ENCODE measurements around the gene GCGR. TPM values are rescaled to one million over a fixed set of nuclear protein-coding genes. Genes with fewer than 3 reads are reported as not detected.

GCGR gene
- total and polyA plus RNA-seq, 2 experiments from 2014 or later: 0.17 to 0.23 TPM

DNA sequence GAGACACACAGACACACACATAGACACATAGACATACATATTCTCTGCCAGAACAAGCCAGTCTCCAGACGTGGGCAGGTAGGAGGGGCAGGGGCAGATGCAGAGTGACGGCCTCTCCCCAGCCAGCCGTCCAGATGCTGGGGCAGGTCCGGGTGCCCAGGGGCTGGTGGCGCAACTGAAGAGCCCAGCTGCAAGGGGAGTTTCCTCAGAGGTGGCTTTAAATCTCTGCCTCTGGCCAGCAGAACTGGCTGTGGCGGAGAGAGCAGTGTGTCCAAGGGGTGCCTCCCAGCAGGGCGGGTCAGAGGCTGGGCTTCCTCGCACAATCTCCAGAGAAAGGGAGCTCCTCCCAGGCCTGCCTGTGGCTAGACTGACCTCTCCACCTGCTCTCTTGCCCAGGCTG lies 9.4 kb upstream of the GCGR start (continued):
- TF ChIP-seq, protein P1, sequence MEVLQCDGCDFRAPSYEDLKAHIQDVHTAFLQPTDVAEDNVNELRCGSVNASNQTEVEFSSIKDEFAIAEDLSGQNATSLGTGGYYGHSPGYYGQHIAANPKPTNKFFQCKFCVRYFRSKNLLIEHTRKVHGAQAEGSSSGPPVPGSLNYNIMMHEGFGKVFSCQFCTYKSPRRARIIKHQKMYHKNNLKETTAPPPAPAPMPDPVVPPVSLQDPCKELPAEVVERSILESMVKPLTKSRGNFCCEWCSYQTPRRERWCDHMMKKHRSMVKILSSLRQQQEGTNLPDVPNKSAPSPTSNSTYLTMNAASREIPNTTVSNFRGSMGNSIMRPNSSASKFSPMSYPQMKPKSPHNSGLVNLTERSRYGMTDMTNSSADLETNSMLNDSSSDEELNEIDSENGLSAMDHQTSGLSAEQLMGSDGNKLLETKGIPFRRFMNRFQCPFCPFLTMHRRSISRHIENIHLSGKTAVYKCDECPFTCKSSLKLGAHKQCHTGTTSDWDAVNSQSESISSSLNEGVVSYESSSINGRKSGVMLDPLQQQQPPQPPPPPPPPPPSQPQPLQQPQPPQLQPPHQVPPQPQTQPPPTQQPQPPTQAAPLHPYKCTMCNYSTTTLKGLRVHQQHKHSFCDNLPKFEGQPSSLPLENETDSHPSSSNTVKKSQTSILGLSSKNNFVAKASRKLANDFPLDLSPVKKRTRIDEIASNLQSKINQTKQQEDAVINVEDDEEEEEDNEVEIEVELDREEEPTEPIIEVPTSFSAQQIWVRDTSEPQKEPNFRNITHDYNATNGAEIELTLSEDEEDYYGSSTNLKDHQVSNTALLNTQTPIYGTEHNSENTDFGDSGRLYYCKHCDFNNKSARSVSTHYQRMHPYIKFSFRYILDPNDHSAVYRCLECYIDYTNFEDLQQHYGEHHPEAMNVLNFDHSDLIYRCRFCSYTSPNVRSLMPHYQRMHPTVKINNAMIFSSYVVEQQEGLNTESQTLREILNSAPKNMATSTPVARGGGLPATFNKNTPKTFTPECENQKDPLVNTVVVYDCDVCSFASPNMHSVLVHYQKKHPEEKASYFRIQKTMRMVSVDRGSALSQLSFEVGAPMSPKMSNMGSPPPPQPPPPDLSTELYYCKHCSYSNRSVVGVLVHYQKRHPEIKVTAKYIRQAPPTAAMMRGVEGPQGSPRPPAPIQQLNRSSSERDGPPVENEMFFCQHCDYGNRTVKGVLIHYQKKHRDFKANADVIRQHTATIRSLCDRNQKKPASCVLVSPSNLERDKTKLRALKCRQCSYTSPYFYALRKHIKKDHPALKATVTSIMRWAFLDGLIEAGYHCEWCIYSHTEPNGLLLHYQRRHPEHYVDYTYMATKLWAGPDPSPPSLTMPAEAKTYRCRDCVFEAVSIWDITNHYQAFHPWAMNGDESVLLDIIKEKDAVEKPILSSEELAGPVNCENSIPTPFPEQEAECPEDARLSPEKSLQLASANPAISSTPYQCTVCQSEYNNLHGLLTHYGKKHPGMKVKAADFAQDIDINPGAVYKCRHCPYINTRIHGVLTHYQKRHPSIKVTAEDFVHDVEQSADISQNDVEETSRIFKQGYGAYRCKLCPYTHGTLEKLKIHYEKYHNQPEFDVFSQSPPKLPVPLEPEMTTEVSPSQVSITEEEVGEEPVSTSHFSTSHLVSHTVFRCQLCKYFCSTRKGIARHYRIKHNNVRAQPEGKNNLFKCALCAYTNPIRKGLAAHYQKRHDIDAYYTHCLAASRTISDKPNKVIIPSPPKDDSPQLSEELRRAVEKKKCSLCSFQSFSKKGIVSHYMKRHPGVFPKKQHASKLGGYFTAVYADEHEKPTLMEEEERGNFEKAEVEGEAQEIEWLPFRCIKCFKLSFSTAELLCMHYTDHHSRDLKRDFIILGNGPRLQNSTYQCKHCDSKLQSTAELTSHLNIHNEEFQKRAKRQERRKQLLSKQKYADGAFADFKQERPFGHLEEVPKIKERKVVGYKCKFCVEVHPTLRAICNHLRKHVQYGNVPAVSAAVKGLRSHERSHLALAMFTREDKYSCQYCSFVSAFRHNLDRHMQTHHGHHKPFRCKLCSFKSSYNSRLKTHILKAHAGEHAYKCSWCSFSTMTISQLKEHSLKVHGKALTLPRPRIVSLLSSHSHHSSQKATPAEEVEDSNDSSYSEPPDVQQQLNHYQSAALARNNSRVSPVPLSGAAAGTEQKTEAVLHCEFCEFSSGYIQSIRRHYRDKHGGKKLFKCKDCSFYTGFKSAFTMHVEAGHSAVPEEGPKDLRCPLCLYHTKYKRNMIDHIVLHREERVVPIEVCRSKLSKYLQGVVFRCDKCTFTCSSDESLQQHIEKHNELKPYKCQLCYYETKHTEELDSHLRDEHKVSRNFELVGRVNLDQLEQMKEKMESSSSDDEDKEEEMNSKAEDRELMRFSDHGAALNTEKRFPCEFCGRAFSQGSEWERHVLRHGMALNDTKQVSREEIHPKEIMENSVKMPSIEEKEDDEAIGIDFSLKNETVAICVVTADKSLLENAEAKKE (CRISPR knock-in tag; IDR thresholded peaks at IDR 0.05): no peak
- no peak for TF ChIP-seq JUNB (IDR thresholded peaks at IDR 0.05; ENCODE audit: unreplicated experiment)
- no peak for TF ChIP-seq EZH2phosphoT487 (IDR thresholded peaks at IDR 0.05; ENCODE audit: unreplicated experiment)
- no peak for TF ChIP-seq POLR2AphosphoS5 (IDR thresholded peaks at IDR 0.05; ENCODE audit: low read depth)
- no peak for TF ChIP-seq NANOG (IDR thresholded peaks at IDR 0.05; ENCODE audit: borderline replicate concordance)

DNA sequence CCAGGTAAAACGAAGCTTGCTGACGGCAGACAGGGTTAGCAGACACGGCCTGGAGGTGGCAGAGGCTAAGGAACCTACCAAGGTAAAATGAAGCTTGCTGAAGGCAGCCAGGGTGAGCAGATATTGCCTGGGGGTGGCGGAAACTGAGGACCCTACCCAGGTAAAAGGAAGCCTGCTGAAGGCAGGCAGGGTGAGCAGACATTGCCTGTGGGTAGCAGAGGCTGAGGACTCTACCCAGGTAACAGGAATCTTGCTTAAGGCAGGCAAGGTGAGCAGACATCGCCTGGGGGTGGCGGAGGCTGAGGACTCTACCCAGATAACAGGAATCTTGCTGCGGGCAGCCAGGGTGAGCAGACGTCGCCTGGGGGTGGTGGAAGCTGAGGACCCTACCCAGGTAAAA lies 2.6 kb upstream of the GCGR start:
- Histone ChIP-seq H4K20me1 (replicated peaks; ENCODE audit: insufficient read depth) (no peaks in the 10 kb centered on the region), H3K36me3 (ENCODE audit: insufficient read depth) (no peaks in the 10 kb centered on the region), H3K4me2 (no peak overlapping the region), H3K9me2 (ENCODE audit: insufficient read depth) (no peaks in the 10 kb centered on the region), H3K79me2 (replicated peaks; ENCODE audit: insufficient read depth) (no peaks in the 10 kb centered on the region), H3F3A (replicated peaks; ENCODE audit: low read depth) (no peaks in the 10 kb centered on the region), H3K4me3 (no peak overlapping the region), H2AFZ (no peak overlapping the region), H3K4me1 (ENCODE audit: insufficient read depth) (no peaks in the 10 kb centered on the region; the same call in 1 of the 2 replicates), H3K27me3 (ENCODE audit: insufficient read depth) (peaks cover 63% of the 10 kb centered on the region), H3K27ac (ENCODE audit: low read depth) (no peak overlapping the region)
- H3K36me3 Mint-ChIP-seq (ENCODE audit: low read depth): peaks cover 5% of the 10 kb centered on the region; the same call in 1 of the 3 replicates
- no peaks in the 10 kb centered on the region for H3K4me1 Mint-ChIP-seq
- H3K27me3 Mint-ChIP-seq (ENCODE audit: insufficient read depth, low read depth, poor library complexity): peaks cover 44% of the 10 kb centered on the region
- DNase-seq (ENCODE audit: low spot score) (no peak), ATAC-seq (no peak)
- no peak overlapping the region for H3K27ac Mint-ChIP-seq
- peaks cover 12% of the 10 kb centered on the region for H3K9me3 Mint-ChIP-seq
- no peak overlapping the region for H3K4me3 Mint-ChIP-seq
- TF ChIP-seq, protein P2, sequence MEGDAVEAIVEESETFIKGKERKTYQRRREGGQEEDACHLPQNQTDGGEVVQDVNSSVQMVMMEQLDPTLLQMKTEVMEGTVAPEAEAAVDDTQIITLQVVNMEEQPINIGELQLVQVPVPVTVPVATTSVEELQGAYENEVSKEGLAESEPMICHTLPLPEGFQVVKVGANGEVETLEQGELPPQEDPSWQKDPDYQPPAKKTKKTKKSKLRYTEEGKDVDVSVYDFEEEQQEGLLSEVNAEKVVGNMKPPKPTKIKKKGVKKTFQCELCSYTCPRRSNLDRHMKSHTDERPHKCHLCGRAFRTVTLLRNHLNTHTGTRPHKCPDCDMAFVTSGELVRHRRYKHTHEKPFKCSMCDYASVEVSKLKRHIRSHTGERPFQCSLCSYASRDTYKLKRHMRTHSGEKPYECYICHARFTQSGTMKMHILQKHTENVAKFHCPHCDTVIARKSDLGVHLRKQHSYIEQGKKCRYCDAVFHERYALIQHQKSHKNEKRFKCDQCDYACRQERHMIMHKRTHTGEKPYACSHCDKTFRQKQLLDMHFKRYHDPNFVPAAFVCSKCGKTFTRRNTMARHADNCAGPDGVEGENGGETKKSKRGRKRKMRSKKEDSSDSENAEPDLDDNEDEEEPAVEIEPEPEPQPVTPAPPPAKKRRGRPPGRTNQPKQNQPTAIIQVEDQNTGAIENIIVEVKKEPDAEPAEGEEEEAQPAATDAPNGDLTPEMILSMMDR (conservative IDR thresholded peaks at IDR 0.05; ENCODE audit: low read depth in 2 of 2): no peak
- TF ChIP-seq, protein P1 (CRISPR knock-in tag; IDR thresholded peaks at IDR 0.05): no peak
- TF ChIP-seq, protein P3, sequence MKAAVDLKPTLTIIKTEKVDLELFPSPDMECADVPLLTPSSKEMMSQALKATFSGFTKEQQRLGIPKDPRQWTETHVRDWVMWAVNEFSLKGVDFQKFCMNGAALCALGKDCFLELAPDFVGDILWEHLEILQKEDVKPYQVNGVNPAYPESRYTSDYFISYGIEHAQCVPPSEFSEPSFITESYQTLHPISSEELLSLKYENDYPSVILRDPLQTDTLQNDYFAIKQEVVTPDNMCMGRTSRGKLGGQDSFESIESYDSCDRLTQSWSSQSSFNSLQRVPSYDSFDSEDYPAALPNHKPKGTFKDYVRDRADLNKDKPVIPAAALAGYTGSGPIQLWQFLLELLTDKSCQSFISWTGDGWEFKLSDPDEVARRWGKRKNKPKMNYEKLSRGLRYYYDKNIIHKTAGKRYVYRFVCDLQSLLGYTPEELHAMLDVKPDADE (IDR thresholded peaks at IDR 0.05): no peak

Data from GM23338 (cell line).